Psoas muscle (tissue), 8 donors: ENCODE data around the gene PRKCA. TPM values are rescaled to one million over a fixed set of nuclear protein-coding genes. Genes with fewer than 3 reads are reported as not detected.

ENCODE experiments used
- ATAC-seq, 4 donors: fragments of 200-7000 bp; cut with Tn5 transposase; one replicate each; pipeline ENCODE4 v1.9.1; 2020; ENCODE audit warnings: moderate library complexity in 3 of 4, mild to moderate bottlenecking in 2 of 4
- DNase-seq, 2 donors: peaks; one replicate each; pipeline ENCODE4 v3.0.0-alpha.2; 2020
- H3K27ac ChIP-seq: fragments of 200-600 bp; one replicate; pipeline ENCODE4 v1.8.0; 2022
- H3K27me3 ChIP-seq, 3 donors: fragments of 200-600 bp in 1 of 3; one replicate each; pipeline versions ENCODE4 v1.6.1 to v1.8.0; 2013 to 2022; ENCODE audit warnings: low read length in 2 of 3, mild to moderate bottlenecking in 2 of 3, moderate library complexity in 1 of 3; ENCODE audit not compliant: insufficient read depth in 3 of 3
- H3K36me3 ChIP-seq, 2 donors: fragments of 200-600 bp in 1 of 2; one replicate each; pipeline versions ENCODE4 v1.6.1 to v1.8.0; 2013 to 2022; ENCODE audit warnings: low read depth in 1 of 2, mild to moderate bottlenecking in 1 of 2, moderate library complexity in 1 of 2; ENCODE audit not compliant: insufficient read depth in 1 of 2
- H3K4me1 ChIP-seq: fragments of 200-600 bp; one replicate; pipeline ENCODE4 v1.8.0; 2022
- H3K4me3 ChIP-seq: fragments of 200-600 bp; one replicate; pipeline ENCODE4 v1.8.0; 2022; ENCODE audit warnings: mild to moderate bottlenecking
- H3K9me3 ChIP-seq: fragments of 200-600 bp; one replicate; pipeline ENCODE4 v1.8.0; 2022
- CTCF ChIP-seq: fragments of 200-600 bp; IDR thresholded peaks from one replicate; pipeline ENCODE4 v1.8.0; 2022; ENCODE audit warnings: antibody characterized with exemption
- WGBS, 3 donors: extraction: QIAGEN DNeasy Blood & Tissue Kit; methylation state at CpG; one replicate each; pipeline versions ENCODE4 v1.1.6 to v1.1.7; 2013; 5-methylcytosine and 5-hydroxymethylcytosine counted together
- intact Hi-C, 2 donors: fragments of 100-400 bp; cut with DNase I; formaldehyde crosslinking; loops; one replicate each; pipeline versions ENCODE4 v1.11.0 to v1.14.2; 2022
- polyA plus RNA-seq, 3 donors: library from polyadenylated mRNA; stranded (reverse); fragments of 200-250 nt; gene quantifications; one replicate each; pipeline ENCODE4 v1.2.3, GENCODE V29; 2013
- total RNA-seq, 4 donors: library from RNA; stranded (reverse); fragmentation: NEBNext Ultra II Directional in 2 of 4; extraction: Animal tissue kit (Norgen Biotek cat#: 25700) in 2 of 4; gene quantifications; one replicate each; pipeline versions ENCODE4 v1.2.1 to v1.2.4, GENCODE V29; 2021 to 2023
- donor health status: healthy with polysubstance abuse.
- donor health status: DM: no; HTN: no; CAD: no; lungs with moderate emphysema.
- donor health status: Bipolar disorder and iron deficiency.
- donor health status: healthy.
- donor health status: DM: yes; HTN: yes; CAD: no.
- donor health status: DM: no; HTN: no; CAD: no.
- donor health status: DM: no; HTN: no; CAD: no.
- donor health status: DM: yes; HTN: yes; CAD: no.

Gene PRKCA
- total and polyA plus RNA-seq, 7 donors: 0.35 to 15.5 (median 8.2) TPM

DNA sequence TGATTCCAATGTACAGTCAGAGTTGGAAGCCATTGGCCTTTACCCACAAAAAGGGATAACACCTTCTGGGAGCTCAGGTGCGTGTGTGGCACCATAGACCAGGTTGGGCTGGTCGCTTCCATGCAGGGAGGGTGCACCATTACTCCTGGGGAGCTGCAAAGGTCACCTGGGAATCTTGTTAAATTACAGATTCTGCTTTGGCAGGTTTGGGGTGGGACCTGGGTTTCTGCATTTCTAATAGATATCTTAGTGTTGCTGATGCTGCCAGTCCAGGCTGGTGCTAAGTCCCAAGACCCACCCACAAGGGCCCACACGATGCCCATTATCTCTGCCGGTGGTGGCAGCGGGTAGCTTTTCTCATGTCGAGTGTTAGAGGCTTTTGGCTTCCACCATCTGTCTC, 384.2 kb downstream of the PRKCA start:
- Histone ChIP-seq H3K9me3 (no peaks in the 10 kb centered on the region), H3K27ac (no peak overlapping the region), H3K4me1 (no peaks in the 10 kb centered on the region), H3K4me3 (no peak overlapping the region), H3K36me3 (peaks cover 0 to 20% of the 10 kb centered on the region in 2 donors), H3K27me3 (no peaks in the 10 kb centered on the region)
- no peak for TF ChIP-seq CTCF
- DNase-seq: no peak
- 90 to 91% (median 90%) methylated on average over 6 of the region's 6 CpGs for WGBS, 3 donors
- no peak for ATAC-seq
- intact Hi-C loops: no loop called here

DNA sequence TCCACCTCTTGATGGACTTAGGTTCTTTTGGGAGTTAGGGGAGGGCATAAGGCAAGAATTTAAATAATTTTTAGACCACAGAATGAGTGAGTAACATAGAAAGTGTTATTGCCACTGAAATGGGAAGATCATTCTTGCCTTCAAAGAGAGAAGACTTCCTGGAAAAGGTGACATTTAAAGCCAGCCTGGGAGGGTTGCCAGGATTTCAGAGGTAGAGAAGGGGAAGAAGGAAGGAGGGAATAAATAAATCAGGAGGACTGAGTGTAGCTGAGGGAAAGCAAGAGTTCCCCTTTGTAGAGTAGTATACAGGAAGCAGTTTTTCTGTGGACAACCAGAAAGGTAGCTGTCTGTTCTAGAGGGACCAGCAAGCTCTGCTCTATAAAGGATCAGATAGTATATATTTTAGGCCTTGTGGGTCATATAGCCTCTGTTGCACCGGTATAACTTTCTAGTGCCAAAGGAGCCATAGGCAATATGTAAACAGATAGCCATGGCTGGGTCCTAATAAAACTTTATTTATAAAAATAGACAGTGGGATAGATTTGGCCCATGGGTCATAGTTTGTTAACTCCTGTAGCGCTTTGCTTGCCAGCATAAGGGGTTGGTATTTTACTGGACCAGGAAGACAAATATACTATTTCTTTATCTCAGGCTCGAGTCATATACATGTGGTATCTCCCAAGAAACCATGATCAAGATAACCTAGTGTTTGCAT, 385.3 kb downstream of the PRKCA start:
- intact Hi-C loops: no loop called here
- Histone ChIP-seq H3K9me3 (no peaks in the 10 kb centered on the region), H3K4me1 (no peaks in the 10 kb centered on the region), H3K27me3 (no peaks in the 10 kb centered on the region), H3K4me3 (no peak overlapping the region), H3K27ac (no peak overlapping the region), H3K36me3 (peaks cover 0 to 25% of the 10 kb centered on the region in 2 donors)
- no peak for ATAC-seq
- 78 to 100% (median 99%) methylated on average over 3 of the region's 3 CpGs for WGBS, 3 donors
- no peak for TF ChIP-seq CTCF
- no peak for DNase-seq

GRCh38 chr17:66689221-66689620, 386.8 kb downstream of the PRKCA start:
- H3K4me3 ChIP-seq: no peak overlapping the region
- H3K9me3 ChIP-seq: no peaks in the 10 kb centered on the region
- H3K36me3 ChIP-seq: peaks cover 0 to 27% of the 10 kb centered on the region in 2 donors
- TF ChIP-seq CTCF: no peak
- intact Hi-C loops: no loop called here
- no peaks in the 10 kb centered on the region for H3K4me1 ChIP-seq
- ATAC-seq (no peak), DNase-seq (no peak)
- no peak overlapping the region for H3K27ac ChIP-seq
- WGBS, 3 donors: 34 to 68% (median 40%) methylated on average over 2 of the region's 2 CpGs
- no peaks in the 10 kb centered on the region for H3K27me3 ChIP-seq

DNA sequence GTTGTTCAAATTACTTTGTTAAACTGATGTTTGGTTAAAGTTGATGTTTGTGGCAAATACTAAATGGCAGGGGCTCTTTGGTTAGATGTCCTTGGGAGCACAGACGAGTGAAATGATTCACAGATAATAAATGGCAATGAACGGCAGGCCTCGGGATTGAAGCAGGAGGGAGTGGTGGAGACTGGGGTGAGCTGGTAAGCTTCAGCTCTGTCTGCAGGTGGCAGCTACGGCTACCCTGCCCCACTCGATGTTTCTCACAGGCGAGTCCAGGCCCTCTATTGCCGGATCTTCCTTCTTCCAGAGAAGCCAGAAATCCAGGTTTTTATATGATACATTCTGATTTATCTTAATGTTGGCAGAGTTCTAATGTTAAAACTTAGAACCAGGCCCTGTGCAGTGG, 387.8 kb downstream of the PRKCA start:
- Histone ChIP-seq H3K27me3 (no peaks in the 10 kb centered on the region), H3K27ac (no peak overlapping the region), H3K4me3 (no peak overlapping the region), H3K4me1 (no peaks in the 10 kb centered on the region), H3K9me3 (no peaks in the 10 kb centered on the region), H3K36me3 (peaks cover 0 to 27% of the 10 kb centered on the region in 2 donors)
- WGBS, 3 donors: 83 to 91% (median 90%) methylated on average over 7 of the region's 7 CpGs
- TF ChIP-seq CTCF: no peak
- no peak for ATAC-seq
- intact Hi-C loops: no loop called here
- no peak for DNase-seq
